Astrocyte (in vitro differentiated cells and primary cell): ENCODE results near the gene C2CD5. TPM values are rescaled to one million over a fixed set of nuclear protein-coding genes. Genes with fewer than 3 reads are reported as not detected.

ENCODE experiments used
- DNase-seq: peaks from one replicate; pipeline ENCODE4 v3.0.0-alpha.2; 2010; ENCODE audit warnings: low read depth
- FAIRE-seq: peaks from 2 replicates; lab custom pipeline; 2011; peaks lifted over from hg19 to GRCh38; lab: Jason Lieb, UNC
- H2AFZ ChIP-seq: 2 replicates; pipeline ENCODE4 v1.6.0; 2012; ENCODE audit warnings: low read depth, low read length, inconsistent platforms
- H3K27ac ChIP-seq: 2 replicates; pipeline ENCODE4 v1.5.1; 2011; ENCODE audit warnings: low read depth, low read length, inconsistent platforms
- H3K27me3 ChIP-seq: 2 replicates; pipeline ENCODE4 v1.6.0; 2011; ENCODE audit warnings: low read length, inconsistent platforms; ENCODE audit not compliant: insufficient read depth
- H3K36me3 ChIP-seq: 2 replicates; pipeline ENCODE4 v1.5.1; 2011; ENCODE audit warnings: low read length, inconsistent platforms; ENCODE audit not compliant: insufficient read depth
- H3K4me1 ChIP-seq: 2 replicates; pipeline ENCODE4 v1.5.1; 2011; ENCODE audit warnings: low read length, inconsistent platforms; ENCODE audit not compliant: insufficient read depth
- H3K4me2 ChIP-seq: 2 replicates; pipeline ENCODE4 v1.6.0; 2012; ENCODE audit warnings: low read length, inconsistent platforms
- H3K4me3 ChIP-seq: 2 replicates; pipeline ENCODE4 v1.5.1; 2011; ENCODE audit warnings: low read depth, mild to moderate bottlenecking, low read length, inconsistent platforms; ENCODE audit not compliant: insufficient read depth
- H3K79me2 ChIP-seq: 2 replicates; pipeline ENCODE4 v1.6.0; 2012; ENCODE audit warnings: mild to moderate bottlenecking, low read length, inconsistent platforms; ENCODE audit not compliant: insufficient read depth
- H3K9ac ChIP-seq: 2 replicates; pipeline ENCODE4 v1.6.0; 2012; ENCODE audit warnings: mild to moderate bottlenecking, low read length, inconsistent platforms
- H3K9me3 ChIP-seq: 2 replicates; pipeline ENCODE4 v1.5.1; 2012; ENCODE audit warnings: low read depth, mild to moderate bottlenecking, low read length, inconsistent platforms; ENCODE audit not compliant: insufficient read depth
- H4K20me1 ChIP-seq: 2 replicates; pipeline ENCODE4 v1.6.0; 2012; ENCODE audit warnings: low read length, inconsistent platforms; ENCODE audit not compliant: insufficient read depth
- H3K27ac Mint-ChIP-seq: one replicate; pipeline ENCODE4 v1.8.0; 2021; ENCODE audit warnings: mild to moderate bottlenecking, mixed read lengths; ENCODE audit not compliant: unreplicated experiment
- H3K27me3 Mint-ChIP-seq: one replicate; pipeline ENCODE4 v1.8.0; 2021; ENCODE audit warnings: low read depth, mixed read lengths; ENCODE audit not compliant: unreplicated experiment
- H3K36me3 Mint-ChIP-seq: one replicate; pipeline ENCODE4 v1.8.0; 2021; ENCODE audit warnings: low read depth, mixed read lengths; ENCODE audit not compliant: unreplicated experiment
- H3K4me1 Mint-ChIP-seq: one replicate; pipeline ENCODE4 v1.8.0; 2021; ENCODE audit warnings: low read depth, mixed read lengths; ENCODE audit not compliant: unreplicated experiment
- H3K4me3 Mint-ChIP-seq: one replicate; pipeline ENCODE4 v1.8.0; 2021; ENCODE audit warnings: mild to moderate bottlenecking, moderate library complexity, mixed read lengths; ENCODE audit not compliant: unreplicated experiment
- H3K9me3 Mint-ChIP-seq: one replicate; pipeline ENCODE4 v1.8.0; 2021; ENCODE audit warnings: mild to moderate bottlenecking, mixed read lengths; ENCODE audit not compliant: unreplicated experiment
- EZH2 ChIP-seq: IDR thresholded peaks from 2 replicates; pipeline ENCODE4 v1.6.1; 2012; ENCODE audit warnings: mild to moderate bottlenecking, low read length, inconsistent platforms; ENCODE audit not compliant: insufficient read depth
- total RNA-seq: library from RNA; stranded (reverse); gene quantifications from 2 replicates; pipeline ENCODE4 v1.2.1, GENCODE V29; 2021
- TF ChIP-seq, protein P1 (sequence below): IDR thresholded peaks from 2 replicates; pipeline ENCODE4 v1.5.1; 2011; ENCODE audit warnings: low read depth, mild to moderate bottlenecking, inconsistent platforms, low read length, moderate library complexity; ENCODE audit not compliant: insufficient read depth

The C2CD5 gene
- total RNA-seq, 1 donor from 2014 or later = 14.7 TPM

DNA sequence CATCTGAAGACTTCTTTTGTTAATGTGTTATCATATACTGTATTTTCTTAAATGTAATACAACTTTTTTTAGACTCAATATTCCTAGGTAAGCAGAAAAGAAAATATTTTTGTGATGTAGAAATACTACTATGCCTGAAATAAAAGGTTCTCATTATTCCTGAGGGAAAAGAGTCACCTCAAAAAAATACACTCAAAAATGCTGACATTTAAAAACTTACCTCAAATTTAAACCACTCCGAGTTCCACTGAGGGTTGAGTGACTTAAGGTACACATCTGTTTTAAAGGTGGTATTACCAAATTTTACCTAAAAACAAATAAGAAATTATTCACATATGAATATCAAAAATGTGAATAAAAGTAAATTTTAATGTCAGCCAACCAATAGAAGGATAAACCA lies 9.3 kb downstream of the C2CD5 start:
- Mint-ChIP-seq H3K9me3 (peaks cover 3% of the 10 kb centered on the region), H3K4me1 (peaks cover 2% of the 10 kb centered on the region), H3K27ac (no peak overlapping the region), H3K4me3 (no peak overlapping the region), H3K27me3 (no peaks in the 10 kb centered on the region), H3K36me3 (peaks cover 20% of the 10 kb centered on the region)
- Histone ChIP-seq H3K4me2 (no peak overlapping the region), H3K36me3 (peaks cover 12% of the 10 kb centered on the region), H3K9me3 (no peaks in the 10 kb centered on the region), H3K9ac (no peak overlapping the region), H4K20me1 (no peaks in the 10 kb centered on the region), H3K27ac (no peak overlapping the region), H3K27me3 (no peaks in the 10 kb centered on the region), H3K4me3 (no peak overlapping the region), H3K4me1 (no peaks in the 10 kb centered on the region), H3K79me2 (peaks cover 7% of the 10 kb centered on the region), H2AFZ (no peak overlapping the region)
- no peak for DNase-seq
- TF ChIP-seq EZH2 = no peak
- FAIRE-seq = no peak

DNA sequence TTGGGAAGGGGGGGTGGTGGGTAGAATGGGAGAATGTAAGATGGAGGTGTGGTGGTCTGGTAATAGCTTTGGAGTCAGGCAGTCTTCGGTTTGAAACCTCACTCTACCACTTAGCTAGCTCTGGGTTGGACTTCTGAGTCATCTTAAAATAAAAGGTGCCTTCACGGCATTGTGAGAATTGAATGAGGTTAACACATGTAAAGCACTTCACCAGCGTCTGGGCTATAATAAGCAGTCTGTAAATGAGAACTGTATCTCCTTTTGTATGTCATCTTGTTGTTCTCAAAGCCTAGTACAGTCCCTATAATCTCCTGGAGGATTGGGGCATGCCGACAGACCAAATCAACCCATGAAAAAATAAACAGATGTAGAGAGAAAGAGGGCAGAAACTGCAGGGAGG lies 11.2 kb downstream of the C2CD5 start:
- Histone ChIP-seq H3K79me2 (peaks cover 5% of the 10 kb centered on the region), H3K4me1 (peaks cover 4% of the 10 kb centered on the region), H4K20me1 (no peaks in the 10 kb centered on the region), H3K4me3 (no peak overlapping the region), H3K27me3 (no peaks in the 10 kb centered on the region), H2AFZ (no peak overlapping the region), H3K9me3 (no peaks in the 10 kb centered on the region), H3K36me3 (peaks cover 12% of the 10 kb centered on the region), H3K9ac (no peak overlapping the region), H3K4me2 (no peak overlapping the region), H3K27ac (no peak overlapping the region)
- H3K36me3 Mint-ChIP-seq = peaks cover 20% of the 10 kb centered on the region
- no peaks in the 10 kb centered on the region for H3K27me3 Mint-ChIP-seq
- DNase-seq = no peak
- H3K9me3 Mint-ChIP-seq = peaks cover 3% of the 10 kb centered on the region
- no peak overlapping the region for H3K27ac Mint-ChIP-seq
- TF ChIP-seq, protein P1, sequence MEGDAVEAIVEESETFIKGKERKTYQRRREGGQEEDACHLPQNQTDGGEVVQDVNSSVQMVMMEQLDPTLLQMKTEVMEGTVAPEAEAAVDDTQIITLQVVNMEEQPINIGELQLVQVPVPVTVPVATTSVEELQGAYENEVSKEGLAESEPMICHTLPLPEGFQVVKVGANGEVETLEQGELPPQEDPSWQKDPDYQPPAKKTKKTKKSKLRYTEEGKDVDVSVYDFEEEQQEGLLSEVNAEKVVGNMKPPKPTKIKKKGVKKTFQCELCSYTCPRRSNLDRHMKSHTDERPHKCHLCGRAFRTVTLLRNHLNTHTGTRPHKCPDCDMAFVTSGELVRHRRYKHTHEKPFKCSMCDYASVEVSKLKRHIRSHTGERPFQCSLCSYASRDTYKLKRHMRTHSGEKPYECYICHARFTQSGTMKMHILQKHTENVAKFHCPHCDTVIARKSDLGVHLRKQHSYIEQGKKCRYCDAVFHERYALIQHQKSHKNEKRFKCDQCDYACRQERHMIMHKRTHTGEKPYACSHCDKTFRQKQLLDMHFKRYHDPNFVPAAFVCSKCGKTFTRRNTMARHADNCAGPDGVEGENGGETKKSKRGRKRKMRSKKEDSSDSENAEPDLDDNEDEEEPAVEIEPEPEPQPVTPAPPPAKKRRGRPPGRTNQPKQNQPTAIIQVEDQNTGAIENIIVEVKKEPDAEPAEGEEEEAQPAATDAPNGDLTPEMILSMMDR = no peak
- TF ChIP-seq EZH2 = no peak
- no peak for FAIRE-seq
- peaks cover 9% of the 10 kb centered on the region for H3K4me1 Mint-ChIP-seq
- H3K4me3 Mint-ChIP-seq = no peak overlapping the region

DNA sequence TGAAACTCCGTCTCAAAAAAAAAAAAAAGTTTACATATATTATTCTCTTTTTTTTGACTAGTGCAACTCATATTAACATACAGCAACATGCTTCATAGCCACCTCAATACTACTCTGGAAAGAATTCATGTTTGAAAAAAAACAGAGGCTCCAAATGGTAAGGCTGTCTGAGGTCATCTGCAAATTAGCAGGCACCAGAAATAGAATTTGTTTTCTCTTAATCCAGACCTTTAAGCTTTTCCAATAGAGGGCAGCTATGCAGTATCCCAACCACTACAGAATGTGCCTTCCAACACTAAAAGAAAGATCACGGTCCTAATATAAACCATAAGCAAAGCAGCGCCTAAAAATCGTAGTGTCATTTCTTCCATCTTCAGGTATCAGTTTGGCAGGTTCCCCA lies 12.0 kb downstream of the C2CD5 start:
- no peak overlapping the region for H3K4me3 Mint-ChIP-seq
- peaks cover 3% of the 10 kb centered on the region for H3K9me3 Mint-ChIP-seq
- Histone ChIP-seq H4K20me1 (no peaks in the 10 kb centered on the region), H3K4me2 (no peak overlapping the region), H3K4me3 (no peak overlapping the region), H3K79me2 (peaks cover 1% of the 10 kb centered on the region), H2AFZ (no peak overlapping the region), H3K27ac (no peak overlapping the region), H3K36me3 (peaks cover 12% of the 10 kb centered on the region), H3K9ac (no peak overlapping the region), H3K4me1 (peaks cover 8% of the 10 kb centered on the region), H3K9me3 (no peaks in the 10 kb centered on the region), H3K27me3 (no peaks in the 10 kb centered on the region)
- H3K4me1 Mint-ChIP-seq = peaks cover 12% of the 10 kb centered on the region
- FAIRE-seq (no peak), DNase-seq (no peak)
- no peaks in the 10 kb centered on the region for H3K27me3 Mint-ChIP-seq
- H3K36me3 Mint-ChIP-seq = peaks cover 20% of the 10 kb centered on the region
- TF ChIP-seq, protein P1 = no peak
- TF ChIP-seq EZH2 = no peak
- no peak overlapping the region for H3K27ac Mint-ChIP-seq
